ENCODE results near the gene DEFB132. TPM values are rescaled to one million over a fixed set of nuclear protein-coding genes. Genes with fewer than 3 reads are reported as not detected.

The DEFB132 gene
- total and polyA plus RNA-seq, 2 of the 13 experiments (the other 11 are each of a cell fraction or from before 2014, with no cell fraction given): not detected

DNA sequence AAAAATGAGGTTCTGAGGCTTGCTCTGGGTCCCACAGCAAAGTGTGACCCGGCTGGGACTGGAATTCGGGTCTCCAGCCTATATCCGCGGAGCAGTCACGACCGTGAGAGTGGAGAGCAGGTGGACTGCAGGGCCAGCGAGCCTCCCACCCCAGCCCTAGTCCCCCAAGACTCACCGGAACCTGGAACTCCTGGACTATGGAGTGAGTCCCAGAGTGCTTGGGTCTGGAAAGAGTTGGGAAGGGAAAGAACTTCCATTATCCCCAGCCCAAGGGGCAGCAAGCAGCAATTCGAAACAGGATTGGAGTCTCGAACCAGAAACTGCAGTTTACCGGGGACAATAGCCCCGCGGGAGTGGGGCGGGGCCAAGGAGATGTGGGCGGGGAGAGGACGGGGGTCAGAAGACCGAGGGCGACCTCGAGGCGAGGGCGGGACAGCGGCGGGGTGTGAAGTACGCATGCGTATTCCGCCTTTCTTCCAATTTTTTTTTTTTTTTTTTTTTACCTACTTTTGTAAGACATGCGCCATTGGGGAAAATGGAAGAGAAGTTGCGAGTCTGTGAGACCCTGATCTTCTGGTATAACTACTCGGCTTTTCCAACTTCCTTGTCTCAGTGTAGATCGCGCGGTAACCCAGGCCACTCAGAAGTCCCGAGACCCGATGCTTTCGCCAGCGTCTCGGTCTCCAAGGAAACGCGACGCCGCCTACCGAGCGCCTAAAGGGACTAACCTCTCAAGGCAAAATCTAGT is 32.7 kb downstream of the DEFB132 start, which contains the start of gene C20orf96 (continued):
- TF ChIP-seq, protein P1, sequence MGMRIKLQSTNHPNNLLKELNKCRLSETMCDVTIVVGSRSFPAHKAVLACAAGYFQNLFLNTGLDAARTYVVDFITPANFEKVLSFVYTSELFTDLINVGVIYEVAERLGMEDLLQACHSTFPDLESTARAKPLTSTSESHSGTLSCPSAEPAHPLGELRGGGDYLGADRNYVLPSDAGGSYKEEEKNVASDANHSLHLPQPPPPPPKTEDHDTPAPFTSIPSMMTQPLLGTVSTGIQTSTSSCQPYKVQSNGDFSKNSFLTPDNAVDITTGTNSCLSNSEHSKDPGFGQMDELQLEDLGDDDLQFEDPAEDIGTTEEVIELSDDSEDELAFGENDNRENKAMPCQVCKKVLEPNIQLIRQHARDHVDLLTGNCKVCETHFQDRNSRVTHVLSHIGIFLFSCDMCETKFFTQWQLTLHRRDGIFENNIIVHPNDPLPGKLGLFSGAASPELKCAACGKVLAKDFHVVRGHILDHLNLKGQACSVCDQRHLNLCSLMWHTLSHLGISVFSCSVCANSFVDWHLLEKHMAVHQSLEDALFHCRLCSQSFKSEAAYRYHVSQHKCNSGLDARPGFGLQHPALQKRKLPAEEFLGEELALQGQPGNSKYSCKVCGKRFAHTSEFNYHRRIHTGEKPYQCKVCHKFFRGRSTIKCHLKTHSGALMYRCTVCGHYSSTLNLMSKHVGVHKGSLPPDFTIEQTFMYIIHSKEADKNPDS (CRISPR knock-in tag; IDR thresholded peaks at IDR 0.05): no peak
- TF ChIP-seq NCOA2 (CRISPR knock-in tag; IDR thresholded peaks at IDR 0.05): no peak
- TF ChIP-seq, protein P2, sequence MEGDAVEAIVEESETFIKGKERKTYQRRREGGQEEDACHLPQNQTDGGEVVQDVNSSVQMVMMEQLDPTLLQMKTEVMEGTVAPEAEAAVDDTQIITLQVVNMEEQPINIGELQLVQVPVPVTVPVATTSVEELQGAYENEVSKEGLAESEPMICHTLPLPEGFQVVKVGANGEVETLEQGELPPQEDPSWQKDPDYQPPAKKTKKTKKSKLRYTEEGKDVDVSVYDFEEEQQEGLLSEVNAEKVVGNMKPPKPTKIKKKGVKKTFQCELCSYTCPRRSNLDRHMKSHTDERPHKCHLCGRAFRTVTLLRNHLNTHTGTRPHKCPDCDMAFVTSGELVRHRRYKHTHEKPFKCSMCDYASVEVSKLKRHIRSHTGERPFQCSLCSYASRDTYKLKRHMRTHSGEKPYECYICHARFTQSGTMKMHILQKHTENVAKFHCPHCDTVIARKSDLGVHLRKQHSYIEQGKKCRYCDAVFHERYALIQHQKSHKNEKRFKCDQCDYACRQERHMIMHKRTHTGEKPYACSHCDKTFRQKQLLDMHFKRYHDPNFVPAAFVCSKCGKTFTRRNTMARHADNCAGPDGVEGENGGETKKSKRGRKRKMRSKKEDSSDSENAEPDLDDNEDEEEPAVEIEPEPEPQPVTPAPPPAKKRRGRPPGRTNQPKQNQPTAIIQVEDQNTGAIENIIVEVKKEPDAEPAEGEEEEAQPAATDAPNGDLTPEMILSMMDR (CRISPR knock-in tag; IDR thresholded peaks at IDR 0.05): peak; percentile 57
- TF ChIP-seq, protein P3, sequence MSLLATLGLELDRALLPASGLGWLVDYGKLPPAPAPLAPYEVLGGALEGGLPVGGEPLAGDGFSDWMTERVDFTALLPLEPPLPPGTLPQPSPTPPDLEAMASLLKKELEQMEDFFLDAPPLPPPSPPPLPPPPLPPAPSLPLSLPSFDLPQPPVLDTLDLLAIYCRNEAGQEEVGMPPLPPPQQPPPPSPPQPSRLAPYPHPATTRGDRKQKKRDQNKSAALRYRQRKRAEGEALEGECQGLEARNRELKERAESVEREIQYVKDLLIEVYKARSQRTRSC (CRISPR knock-in tag; IDR thresholded peaks at IDR 0.05; ENCODE audit: low read depth): no peak
- TF ChIP-seq ZNF430 (CRISPR knock-in tag; IDR thresholded peaks at IDR 0.05): peak; percentile 89; the same call in 1 of the 2 replicates
- TF ChIP-seq SAFB2 (CRISPR knock-in tag; IDR thresholded peaks at IDR 0.05; ENCODE audit: borderline replicate concordance, low read depth): peak; percentile 66; the same call in 1 of the 2 replicates
- peak; percentile 83 for TF ChIP-seq CHD2 (IDR thresholded peaks at IDR 0.05; ENCODE audit: low read depth, low read length)
- TF ChIP-seq HNRNPL (IDR thresholded peaks at IDR 0.05; ENCODE audit: low read depth, low read length): no peak
- no peak for TF ChIP-seq RAD51 (IDR thresholded peaks at IDR 0.05; ENCODE audit: borderline replicate concordance)
- TF ChIP-seq, protein P4, sequence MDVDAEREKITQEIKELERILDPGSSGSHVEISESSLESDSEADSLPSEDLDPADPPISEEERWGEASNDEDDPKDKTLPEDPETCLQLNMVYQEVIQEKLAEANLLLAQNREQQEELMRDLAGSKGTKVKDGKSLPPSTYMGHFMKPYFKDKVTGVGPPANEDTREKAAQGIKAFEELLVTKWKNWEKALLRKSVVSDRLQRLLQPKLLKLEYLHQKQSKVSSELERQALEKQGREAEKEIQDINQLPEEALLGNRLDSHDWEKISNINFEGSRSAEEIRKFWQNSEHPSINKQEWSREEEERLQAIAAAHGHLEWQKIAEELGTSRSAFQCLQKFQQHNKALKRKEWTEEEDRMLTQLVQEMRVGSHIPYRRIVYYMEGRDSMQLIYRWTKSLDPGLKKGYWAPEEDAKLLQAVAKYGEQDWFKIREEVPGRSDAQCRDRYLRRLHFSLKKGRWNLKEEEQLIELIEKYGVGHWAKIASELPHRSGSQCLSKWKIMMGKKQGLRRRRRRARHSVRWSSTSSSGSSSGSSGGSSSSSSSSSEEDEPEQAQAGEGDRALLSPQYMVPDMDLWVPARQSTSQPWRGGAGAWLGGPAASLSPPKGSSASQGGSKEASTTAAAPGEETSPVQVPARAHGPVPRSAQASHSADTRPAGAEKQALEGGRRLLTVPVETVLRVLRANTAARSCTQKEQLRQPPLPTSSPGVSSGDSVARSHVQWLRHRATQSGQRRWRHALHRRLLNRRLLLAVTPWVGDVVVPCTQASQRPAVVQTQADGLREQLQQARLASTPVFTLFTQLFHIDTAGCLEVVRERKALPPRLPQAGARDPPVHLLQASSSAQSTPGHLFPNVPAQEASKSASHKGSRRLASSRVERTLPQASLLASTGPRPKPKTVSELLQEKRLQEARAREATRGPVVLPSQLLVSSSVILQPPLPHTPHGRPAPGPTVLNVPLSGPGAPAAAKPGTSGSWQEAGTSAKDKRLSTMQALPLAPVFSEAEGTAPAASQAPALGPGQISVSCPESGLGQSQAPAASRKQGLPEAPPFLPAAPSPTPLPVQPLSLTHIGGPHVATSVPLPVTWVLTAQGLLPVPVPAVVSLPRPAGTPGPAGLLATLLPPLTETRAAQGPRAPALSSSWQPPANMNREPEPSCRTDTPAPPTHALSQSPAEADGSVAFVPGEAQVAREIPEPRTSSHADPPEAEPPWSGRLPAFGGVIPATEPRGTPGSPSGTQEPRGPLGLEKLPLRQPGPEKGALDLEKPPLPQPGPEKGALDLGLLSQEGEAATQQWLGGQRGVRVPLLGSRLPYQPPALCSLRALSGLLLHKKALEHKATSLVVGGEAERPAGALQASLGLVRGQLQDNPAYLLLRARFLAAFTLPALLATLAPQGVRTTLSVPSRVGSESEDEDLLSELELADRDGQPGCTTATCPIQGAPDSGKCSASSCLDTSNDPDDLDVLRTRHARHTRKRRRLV (CRISPR knock-in tag; IDR thresholded peaks at IDR 0.05): no peak; the same call in 1 of the 2 replicates
- TF ChIP-seq, protein P5, sequence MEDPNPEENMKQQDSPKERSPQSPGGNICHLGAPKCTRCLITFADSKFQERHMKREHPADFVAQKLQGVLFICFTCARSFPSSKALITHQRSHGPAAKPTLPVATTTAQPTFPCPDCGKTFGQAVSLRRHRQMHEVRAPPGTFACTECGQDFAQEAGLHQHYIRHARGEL (CRISPR knock-in tag; IDR thresholded peaks at IDR 0.05): 0 out of 2 replicates have a peak, but pooled peaks have one; percentile 46
- no peak for TF ChIP-seq ZNF17 (CRISPR knock-in tag; IDR thresholded peaks at IDR 0.05)
- no peak for TF ChIP-seq ZNF121 (CRISPR knock-in tag; IDR thresholded peaks at IDR 0.05)
- no peak for TF ChIP-seq PAWR (CRISPR knock-in tag; IDR thresholded peaks at IDR 0.05; ENCODE audit: borderline replicate concordance)
- TF ChIP-seq HNF4G (IDR thresholded peaks at IDR 0.05; ENCODE audit: borderline replicate concordance, low read depth, low read length): no peak
- no peak; the same call in 1 of the 2 replicates for TF ChIP-seq HNF4G (CRISPR knock-in tag; IDR thresholded peaks at IDR 0.05; ENCODE audit: borderline replicate concordance, low read depth)
- TF ChIP-seq ZNF768 (CRISPR knock-in tag; IDR thresholded peaks at IDR 0.05): peak; percentile 59; the same call in 1 of the 2 replicates
- TF ChIP-seq, protein P6, sequence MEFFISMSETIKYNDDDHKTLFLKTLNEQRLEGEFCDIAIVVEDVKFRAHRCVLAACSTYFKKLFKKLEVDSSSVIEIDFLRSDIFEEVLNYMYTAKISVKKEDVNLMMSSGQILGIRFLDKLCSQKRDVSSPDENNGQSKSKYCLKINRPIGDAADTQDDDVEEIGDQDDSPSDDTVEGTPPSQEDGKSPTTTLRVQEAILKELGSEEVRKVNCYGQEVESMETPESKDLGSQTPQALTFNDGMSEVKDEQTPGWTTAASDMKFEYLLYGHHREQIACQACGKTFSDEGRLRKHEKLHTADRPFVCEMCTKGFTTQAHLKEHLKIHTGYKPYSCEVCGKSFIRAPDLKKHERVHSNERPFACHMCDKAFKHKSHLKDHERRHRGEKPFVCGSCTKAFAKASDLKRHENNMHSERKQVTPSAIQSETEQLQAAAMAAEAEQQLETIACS (CRISPR knock-in tag; IDR thresholded peaks at IDR 0.05): no peak

All from HepG2 (cell line).